ENCODE results near the gene HMX3.
A peak's percentile ranks its signal among the peaks of the same experiment; 100 is the strongest.

The HMX3 gene

GRCh38 chr10:123135415-123136141 is at the start of gene HMX3:
TSS of gene HMX3 (plus strand) at chr10:123135970. CDS start at chr10:123136051, 81 bp downstream.
- DNase-seq (ENCODE audit: low spot score), result peak; percentile 62

- DNase-seq (ENCODE audit: low spot score), result no peak
These were observed 49.5 kb upstream of the HMX3 start for GRCh38 chr10:123086281-123086680.

- DNase-seq (ENCODE audit: low spot score), result no peak
These were observed 48.4 kb upstream of the HMX3 start for GRCh38 chr10:123087348-123087747.

GRCh38 chr10:123087786-123088185 is 48.0 kb upstream of the HMX3 start:
- no peak for DNase-seq (ENCODE audit: low spot score)

GRCh38 chr10:123092635-123093414 is 42.9 kb upstream of the HMX3 start:
- DNase-seq (ENCODE audit: low spot score), result no peak

GRCh38 chr10:123093489-123093888 is 42.3 kb upstream of the HMX3 start:
- DNase-seq (ENCODE audit: low spot score), result peak; percentile 48

- no peak for DNase-seq (ENCODE audit: low spot score)
These were observed 39.3 kb upstream of the HMX3 start for GRCh38 chr10:123096452-123096851.

- no peak for DNase-seq (ENCODE audit: low spot score)
These were observed 38.7 kb upstream of the HMX3 start for GRCh38 chr10:123097039-123097438.

- peak; percentile 60 for DNase-seq (ENCODE audit: low spot score)
These were observed 35.6 kb upstream of the HMX3 start for GRCh38 chr10:123100030-123100762.

GRCh38 chr10:123101872-123102271 is 33.9 kb upstream of the HMX3 start:
- DNase-seq (ENCODE audit: low spot score), result no peak

GRCh38 chr10:123102673-123103072 is 33.1 kb upstream of the HMX3 start:
- DNase-seq (ENCODE audit: low spot score), result no peak

- no peak for DNase-seq (ENCODE audit: low spot score)
These were observed 31.8 kb upstream of the HMX3 start for GRCh38 chr10:123103944-123104343.

- DNase-seq (ENCODE audit: low spot score), result no peak
These were observed 26.3 kb upstream of the HMX3 start for GRCh38 chr10:123109466-123109865.

GRCh38 chr10:123117644-123118417 is 17.9 kb upstream of the HMX3 start:
- DNase-seq (ENCODE audit: low spot score), result peak; percentile 72

- DNase-seq (ENCODE audit: low spot score), result no peak
These were observed 16.7 kb upstream of the HMX3 start for GRCh38 chr10:123119081-123119480.

- DNase-seq (ENCODE audit: low spot score), result no peak
These were observed 9.5 kb upstream of the HMX3 start for GRCh38 chr10:123126246-123126645.

GRCh38 chr10:123129618-123130271 is 6.0 kb upstream of the HMX3 start:
- no peak for DNase-seq (ENCODE audit: low spot score)

GRCh38 chr10:123132576-123133477 is 2.9 kb upstream of the HMX3 start:
- peak; percentile 87 for DNase-seq (ENCODE audit: low spot score)

GRCh38 chr10:123133541-123134342 is 2.0 kb upstream of the HMX3 start:
- no peak for DNase-seq (ENCODE audit: low spot score)

All from iPS-NIHi11 (cell line).